Posterior vena cava (tissue), 2 donors: ENCODE measurements around the gene SLC35G2. TPM values are rescaled to one million over a fixed set of nuclear protein-coding genes. Genes with fewer than 3 reads are reported as not detected.
"Not testable (repeated sequence)": the region's sequence is repeated elsewhere in the genome, so short reads cannot be mapped to it uniquely, and the experiment has no call there.

Source experiments
- DNase-seq: peaks from one replicate; pipeline ENCODE4 v3.0.0-alpha.2; 2020; ENCODE audit warnings: low spot score
- intact Hi-C, 2 donors: fragments of 100-400 bp; cut with DNase I; formaldehyde crosslinking; loops; one replicate each; pipeline versions ENCODE4 v1.14.1 to v1.14.2; 2022 to 2023
- long read RNA-seq, 2 donors: library from polyadenylated mRNA; unstranded; transcript quantifications; one replicate each; pipeline ENCODE4 v2.0.0, GENCODE V29; 2020 to 2021
- total RNA-seq, 2 donors: library from RNA; stranded (reverse); fragmentation: NEBNext Ultra II Directional; extraction: Animal tissue kit (Norgen Biotek cat#: 25700); gene quantifications; one replicate each; pipeline ENCODE4 v1.2.1, GENCODE V29; 2021
- donor health status: DM: yes; HTN: yes; CAD: no.
- donor health status: DM: yes; HTN: yes; CAD: no.

The SLC35G2 gene
- 1 to 10 TPM; 6.9 to 7.3 TPM for total RNA-seq
- long read RNA-seq, donor 1, partial matches to known transcripts, result 0 of 4 reads
- long read RNA-seq, donor 1, other reads (novel, unspliced or antisense), result 3 of 4 reads
- long read RNA-seq, donor 2, transcript SLC35G2-202 (2 exons, 2,060 nt), result major isoform, 8 of 19 reads
- long read RNA-seq, donor 2, transcript SLC35G2-201 (2 exons, 1,577 nt), result major isoform, 8 of 19 reads
- long read RNA-seq, donor 2, partial matches to known transcripts, result 0 of 19 reads
- long read RNA-seq, donor 2, other reads (novel, unspliced or antisense), result 3 of 19 reads

DNA sequence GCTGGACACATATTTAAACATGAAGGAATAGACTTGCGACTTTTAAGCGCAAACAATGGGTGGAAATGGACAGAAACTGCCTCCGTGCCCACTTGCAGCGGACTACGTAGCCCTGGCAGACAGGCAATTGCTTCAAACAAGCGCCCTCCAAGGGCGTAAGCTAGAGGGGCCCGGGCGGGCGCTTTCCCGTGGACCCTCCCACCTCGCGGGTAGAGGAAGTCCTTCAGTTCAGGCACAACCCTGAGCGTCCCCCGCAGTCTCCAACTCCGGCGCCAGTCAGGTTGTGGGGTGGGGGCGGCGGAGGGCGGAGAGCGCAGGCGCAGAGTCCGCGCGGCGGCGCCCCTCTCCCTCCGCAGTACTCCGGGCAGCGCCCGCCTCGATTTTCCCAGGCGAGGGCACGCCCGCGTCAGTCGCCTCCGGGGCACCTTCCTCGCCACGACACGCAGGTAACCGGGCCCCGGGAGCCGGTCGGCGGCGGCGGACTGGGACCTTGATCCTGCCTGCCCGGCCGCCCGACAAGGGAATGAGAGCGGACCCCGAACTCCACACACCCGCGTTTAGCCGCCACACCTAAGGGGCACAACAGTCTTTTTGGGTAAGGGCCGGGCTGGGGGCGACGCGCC, at the start of gene SLC35G2:
Gene SLC35G2 (plus strand): TSS at position 358 of the 623 bp plus-strand sequence. CDS start 35,335 bp downstream, outside the sequence.
- intact Hi-C loops, result no loop called here
- peak; percentile 87 for DNase-seq

DNA sequence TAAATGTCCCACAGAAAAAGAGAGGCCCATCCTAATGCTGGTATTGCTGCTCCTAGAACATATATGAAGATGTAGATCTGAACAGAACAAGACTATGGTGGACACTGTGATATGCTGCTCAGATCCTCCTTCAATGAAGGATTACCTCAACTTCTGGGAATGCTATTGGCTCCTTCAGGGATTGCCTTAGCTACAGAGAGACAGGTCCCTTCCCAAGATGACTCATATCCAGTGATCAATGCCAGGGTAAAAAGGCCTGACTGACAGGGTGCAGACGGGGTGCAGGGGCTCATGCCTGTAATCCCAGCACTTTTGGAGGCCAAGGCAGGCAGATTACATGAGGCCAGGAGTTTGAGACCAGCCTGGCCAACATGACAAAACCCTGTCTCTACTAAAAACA, 46.2 kb upstream of the SLC35G2 start:
- intact Hi-C loops, result no loop called here
- DNase-seq, result no peak

DNA sequence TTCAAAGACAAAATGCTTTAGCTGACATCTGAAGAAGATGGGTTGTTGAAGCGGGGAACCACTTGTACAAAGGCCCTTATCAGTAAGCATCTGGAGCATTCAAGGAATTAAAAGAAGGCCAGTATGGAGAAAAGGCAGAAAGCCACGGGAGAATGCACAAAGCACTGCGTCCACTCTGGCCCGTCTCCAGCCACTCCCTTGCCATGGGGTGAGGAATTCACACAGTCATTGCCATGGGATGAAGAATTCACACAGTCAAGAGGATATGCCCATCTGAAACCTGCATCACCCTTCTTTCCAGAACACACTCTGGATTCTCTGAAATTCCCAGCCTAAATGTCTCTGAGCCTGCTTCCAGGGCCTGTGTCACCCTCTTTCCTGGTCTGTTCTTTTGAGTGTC, 40.1 kb upstream of the SLC35G2 start:
- DNase-seq, result no peak
- intact Hi-C loops, result no loop called here

DNA sequence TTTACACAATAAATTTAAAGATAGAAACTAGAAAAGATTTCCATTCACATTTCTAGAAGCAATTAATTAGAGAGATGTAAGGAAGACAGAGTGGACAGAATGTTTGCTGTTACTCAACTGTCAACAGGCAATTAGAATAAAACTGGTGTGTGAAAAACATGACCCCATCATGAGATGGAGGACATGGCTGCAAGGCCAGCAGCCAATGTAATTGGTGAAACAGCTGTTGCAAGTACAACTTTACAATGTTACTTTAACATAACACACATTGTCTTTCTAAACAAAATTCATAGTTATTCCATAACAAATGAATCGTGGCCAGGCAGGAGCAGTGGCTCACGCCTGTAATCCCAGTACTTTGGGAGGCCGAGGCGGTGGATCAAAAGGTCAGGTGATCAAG, 38.2 kb upstream of the SLC35G2 start:
- intact Hi-C loops, result no loop called here

DNA sequence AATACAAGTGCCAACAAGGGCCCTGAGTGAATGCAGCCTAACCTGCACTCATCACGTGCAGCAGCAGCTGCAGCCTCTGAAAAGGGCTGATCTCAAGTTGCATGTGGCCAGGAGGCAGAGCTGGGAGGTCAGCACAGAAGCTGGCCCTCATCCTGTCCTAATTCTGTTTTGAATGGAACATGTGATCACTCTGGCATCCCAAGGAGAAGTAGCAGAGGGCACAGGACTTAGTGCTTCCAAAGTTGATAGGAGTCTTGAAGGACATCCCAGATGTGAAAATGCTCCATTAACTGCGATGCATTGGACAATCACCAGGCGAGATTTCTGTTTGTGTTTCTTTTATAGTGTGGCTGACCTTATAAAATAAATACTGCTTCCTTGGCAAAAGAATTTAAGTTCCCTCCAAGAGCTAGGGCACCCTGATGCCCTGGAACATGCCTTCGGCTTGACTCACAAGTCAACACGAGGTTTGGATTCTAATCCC, 35.2 kb upstream of the SLC35G2 start:
- intact Hi-C loops, result no loop called here
- DNase-seq, result no peak

More for the DNA sequence above, 38.2 kb upstream of the SLC35G2 start:
- no peak for DNase-seq

DNA sequence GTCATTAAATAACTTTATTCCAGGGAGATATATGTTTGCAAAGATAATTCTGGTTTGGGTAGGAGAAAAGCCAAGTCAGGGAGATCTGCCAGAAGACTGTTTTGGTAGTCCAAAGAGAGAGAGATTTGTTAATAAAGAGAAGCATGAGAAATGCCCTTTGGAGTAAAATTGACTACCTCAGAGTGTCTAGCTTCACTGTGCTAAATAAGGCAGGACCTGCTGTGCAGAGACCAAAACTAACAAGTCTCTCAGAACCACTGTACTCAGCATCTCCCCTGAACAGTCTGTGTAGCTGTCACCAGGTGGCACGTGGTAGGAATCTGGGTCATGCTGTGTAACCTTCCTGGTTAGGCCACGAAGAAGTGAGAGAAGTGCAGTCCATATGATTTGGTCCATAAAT, 31.6 kb upstream of the SLC35G2 start:
- DNase-seq, result no peak
- intact Hi-C loops, result no loop called here

DNA sequence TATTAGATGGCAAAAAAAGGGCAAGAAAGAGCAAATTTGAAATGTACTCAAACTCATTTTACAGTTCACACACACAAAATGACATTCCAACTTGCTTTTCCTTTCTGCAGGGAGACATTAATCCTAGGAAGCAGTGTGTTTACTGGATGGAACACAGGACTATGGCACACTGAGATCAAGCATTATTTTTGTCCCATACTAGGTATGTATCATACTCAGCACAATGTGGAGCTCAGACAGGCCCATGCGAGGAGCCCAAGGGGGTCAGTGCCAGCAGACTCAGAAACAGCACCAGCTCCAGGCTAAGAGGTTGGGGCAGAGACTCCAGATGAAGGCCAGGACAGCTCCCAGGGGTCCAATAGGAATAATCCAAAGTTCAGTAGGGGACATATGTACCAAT, 30.8 kb upstream of the SLC35G2 start:
- intact Hi-C loops, result no loop called here
- no peak for DNase-seq

DNA sequence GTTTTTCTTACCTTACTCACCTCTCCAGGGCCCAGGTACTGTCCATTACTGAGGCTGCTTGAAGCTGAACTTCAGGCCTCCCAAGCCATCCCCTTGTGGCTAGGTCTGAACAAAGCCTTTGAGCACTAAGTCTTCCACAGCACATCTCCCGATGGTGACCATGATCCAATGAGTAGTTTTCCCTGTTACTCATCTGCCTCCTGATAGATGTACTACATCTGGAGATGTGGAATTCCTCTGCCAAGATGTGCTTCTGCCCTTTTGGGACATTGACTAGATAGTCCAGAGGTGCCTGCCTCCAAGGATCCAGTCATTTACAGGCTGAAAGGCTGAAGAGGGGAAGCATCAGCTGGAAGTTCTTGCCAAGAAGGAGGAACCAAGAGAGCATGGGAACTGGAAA, 28.9 kb upstream of the SLC35G2 start:
- DNase-seq, result no peak
- intact Hi-C loops, result no loop called here

DNA sequence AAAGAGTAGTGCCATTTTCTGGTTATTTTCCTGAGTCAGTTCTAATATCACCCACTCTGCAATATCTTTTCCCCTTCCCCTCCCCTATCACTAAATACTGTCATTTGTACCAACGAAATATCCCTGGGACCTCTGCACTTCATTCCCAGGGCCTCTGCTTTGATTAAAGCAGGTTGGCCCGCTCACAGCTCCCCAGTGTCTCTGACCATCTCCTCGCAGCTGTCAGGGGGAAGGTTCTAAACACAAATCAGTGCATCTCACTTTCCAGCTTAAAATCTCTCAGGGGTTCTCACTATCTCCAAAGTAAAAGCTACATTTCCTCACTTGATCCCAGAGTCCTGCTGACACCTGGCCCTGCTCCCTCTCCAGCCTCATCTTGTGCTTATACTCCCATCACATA, 28.1 kb upstream of the SLC35G2 start:
- DNase-seq, result no peak
- intact Hi-C loops, result no loop called here

DNA sequence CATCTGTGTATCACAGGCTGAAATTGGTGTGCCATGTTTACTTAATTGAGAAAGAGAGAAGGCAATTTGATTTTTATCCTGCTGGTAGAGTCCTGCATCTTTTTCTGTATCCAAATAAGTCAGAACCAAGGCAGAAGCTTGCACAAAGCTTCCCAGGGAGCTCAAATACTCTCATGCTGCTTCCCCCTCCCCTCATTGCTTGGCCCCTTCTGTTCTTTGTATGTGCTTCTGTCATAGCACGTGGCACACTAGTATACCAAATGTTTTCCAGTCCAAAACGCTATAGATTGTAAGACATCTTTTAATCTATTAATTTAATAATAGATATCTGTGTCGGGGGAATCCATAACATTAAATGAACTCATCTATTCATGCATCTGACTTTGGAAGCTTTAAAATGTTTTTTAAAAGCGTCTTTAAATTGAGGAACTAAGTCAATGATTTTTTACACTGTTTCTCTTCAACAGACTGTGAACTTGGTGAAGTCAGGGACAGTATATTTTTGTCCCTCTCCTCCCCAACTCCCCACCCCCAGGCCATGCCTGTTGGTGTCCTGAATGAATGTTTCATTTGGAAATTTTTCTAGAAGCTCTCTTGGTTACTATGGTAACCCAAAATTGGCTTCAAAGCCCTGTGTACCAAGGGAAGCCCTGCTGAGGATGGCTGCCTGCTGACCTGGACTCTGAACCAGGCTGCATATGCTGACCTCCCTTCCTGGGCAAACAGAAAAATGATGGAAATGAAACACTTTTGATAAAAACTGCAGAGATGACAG, 26.2 kb upstream of the SLC35G2 start:
- DNase-seq, result no peak
- intact Hi-C loops, result no loop called here

DNA sequence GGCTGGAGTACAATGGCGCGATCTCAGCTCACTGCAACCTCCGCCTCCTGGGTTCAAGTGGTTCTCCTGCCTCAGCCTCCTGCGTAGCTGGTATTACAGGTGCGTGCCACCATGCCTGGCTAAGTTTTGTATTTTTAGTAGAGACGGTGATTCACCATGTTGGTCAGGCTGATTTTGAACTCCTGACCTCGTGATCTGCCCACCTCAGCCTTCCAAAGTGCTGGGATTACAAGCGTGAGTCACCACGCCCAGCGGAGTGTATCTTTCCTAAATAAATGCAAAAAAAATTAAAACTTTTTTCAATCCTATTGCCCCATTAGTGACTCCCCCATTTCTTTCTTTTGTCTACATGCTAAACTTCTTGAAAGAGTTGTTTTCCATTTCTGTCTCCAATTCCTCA, 17.8 kb upstream of the SLC35G2 start:
- DNase-seq, intact Hi-C loops: not testable (repeated sequence)

DNA sequence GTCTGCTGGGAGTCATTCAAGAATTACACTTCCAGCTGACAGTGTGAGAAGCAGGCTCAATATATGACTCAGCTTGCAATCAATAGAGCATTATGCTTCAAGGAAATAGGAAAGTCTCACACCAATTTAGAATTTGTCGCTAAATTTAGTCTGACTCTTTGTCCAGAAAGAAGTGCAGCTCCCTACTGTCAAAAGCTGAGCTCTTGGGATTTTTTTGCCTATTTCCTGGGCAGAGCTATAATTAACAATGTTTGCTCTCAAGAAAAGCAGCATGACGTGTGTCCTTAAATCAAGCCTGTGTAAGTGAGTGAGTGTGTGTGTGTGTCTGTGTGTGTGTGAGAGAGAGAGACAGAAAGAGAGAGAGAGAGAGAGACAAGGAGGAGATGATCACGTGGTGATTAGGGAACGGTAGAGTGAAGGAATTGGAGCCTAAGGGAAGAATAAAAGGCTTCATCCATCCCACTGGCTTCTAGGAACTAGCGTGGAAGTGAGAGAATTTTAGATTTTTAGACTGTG, 16.4 kb upstream of the SLC35G2 start:
- intact Hi-C loops, result no loop called here
- DNase-seq, result no peak

DNA sequence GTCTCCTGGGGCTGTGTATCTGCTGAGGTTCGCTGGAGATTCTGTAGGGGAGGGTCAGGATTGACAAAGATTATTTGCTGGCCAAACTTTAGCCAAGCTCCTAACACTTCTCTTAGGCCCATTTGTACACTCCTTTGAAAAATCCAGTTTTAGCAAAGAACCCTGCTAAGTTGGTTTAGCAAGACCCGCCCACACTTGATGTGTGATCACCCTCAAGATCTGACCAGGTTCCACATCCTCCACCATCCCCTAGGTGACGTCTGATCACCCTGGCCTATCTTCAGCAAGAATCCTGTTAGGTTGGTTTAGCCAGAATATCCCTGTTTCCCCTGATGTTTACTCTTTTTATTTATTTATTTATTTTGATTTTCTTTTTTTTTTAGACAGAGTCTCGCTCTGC, 14.8 kb upstream of the SLC35G2 start:
- intact Hi-C loops, result no loop called here
- no peak for DNase-seq

DNA sequence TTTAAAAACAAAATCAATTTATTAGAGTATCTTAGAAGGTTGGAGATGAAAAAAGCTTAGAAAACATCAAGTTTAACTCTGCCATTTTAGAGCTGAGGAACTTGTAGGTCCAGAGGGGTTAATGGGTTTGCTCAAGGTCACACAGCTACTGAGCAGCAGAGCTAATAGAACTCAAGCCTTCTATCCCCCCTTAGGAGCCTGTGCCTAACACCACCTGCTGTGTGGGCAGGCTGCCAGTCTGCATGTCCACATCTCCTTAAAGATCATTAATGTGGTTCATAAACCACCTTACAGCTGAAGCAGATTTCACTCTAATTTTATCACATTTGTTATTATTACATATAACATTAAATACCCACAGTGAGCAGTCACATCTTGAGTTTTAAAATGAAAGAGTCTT, 14.1 kb upstream of the SLC35G2 start:
- intact Hi-C loops, result no loop called here

DNA sequence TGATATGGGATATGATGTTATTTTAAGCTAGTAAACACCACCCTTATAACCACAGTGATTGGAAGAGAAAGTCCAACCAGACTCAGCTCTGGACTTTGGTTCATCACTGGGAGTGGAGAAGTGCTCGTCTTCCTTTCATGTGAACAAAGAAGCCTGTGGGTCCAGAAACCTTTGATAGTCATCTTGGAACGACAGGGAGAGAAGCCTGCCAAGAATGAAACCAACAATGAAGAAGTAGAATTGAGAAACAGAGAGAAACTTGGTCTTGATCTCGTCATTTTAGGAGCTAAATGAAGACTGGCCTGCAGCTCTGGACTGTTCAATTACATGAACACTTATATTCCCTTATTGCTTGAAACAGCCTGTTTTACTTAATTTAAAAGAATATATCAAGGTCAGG, 13.1 kb upstream of the SLC35G2 start:
- intact Hi-C loops, result no loop called here
- no peak for DNase-seq

More for the DNA sequence above, 14.1 kb upstream of the SLC35G2 start:
- DNase-seq, result no peak

DNA sequence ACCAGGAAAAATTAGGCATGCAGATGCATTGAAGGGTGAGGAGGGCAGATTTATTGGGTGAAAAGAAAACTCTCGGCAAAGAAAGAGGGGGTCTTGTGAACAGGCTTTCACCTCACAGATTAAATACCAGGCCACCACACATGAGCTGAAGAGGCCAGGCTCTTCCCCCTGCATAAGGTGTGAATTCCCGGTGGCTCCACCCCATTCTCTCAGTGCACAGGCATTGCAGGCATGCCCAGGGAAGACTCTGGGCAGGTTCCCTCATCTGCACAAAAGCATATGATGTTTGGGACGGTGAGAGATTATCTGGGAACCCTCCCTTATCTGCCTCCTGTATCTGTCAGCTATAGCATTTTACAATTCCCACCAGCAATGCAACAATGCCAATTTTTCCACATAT, 7.2 kb upstream of the SLC35G2 start:
- no peak for DNase-seq
- intact Hi-C loops, result no loop called here

DNA sequence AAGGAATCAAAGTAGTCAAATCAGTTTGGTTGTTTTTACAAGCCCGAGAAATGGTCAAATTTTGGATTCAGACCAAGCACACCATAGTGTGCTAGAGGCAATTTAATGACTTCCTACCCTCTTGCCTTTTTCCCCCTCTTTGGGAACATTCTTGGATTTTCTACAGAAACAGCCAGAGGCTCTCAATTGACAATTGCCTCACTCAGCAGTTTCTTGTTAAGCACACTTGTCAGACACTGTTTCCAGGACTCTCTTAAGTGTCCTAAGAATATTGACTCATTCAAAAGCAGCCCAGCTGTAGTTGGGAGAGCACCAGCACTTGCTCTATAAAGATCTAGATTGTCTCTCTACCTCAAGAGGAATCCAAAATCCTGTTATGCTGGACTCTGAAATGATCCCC, 1.5 kb upstream of the SLC35G2 start:
- intact Hi-C loops, result no loop called here
- DNase-seq, result no peak

DNA sequence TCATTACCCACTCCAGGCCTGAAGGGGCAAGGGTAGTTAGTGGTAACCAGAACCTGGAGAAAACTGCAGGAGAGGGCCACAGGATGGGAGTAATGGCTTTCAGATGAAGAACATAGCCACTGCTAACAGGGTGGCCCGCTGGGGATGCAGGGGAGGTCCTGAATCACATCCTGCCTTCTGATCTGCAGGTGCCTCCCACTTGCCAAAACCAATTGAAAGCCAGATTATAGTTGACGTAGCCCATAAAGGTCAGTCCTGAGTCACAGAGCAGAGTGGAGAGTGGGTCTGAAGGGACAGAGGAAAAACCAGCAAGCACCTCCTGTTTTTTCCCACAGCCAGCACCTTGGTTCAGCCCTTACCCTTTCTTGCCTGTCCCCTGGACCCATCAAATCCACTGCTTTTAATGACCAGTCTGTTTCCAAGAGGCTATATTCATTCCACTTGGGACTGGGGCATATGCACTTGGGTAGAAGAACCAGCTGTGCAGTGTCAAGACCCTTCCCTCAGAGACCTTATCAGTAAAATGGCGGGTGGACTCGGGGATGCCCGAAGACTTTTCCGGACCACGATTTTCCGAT, 646 bp upstream of the SLC35G2 start:
- peak; percentile 82 for DNase-seq
- intact Hi-C loops, result no loop called here

DNA sequence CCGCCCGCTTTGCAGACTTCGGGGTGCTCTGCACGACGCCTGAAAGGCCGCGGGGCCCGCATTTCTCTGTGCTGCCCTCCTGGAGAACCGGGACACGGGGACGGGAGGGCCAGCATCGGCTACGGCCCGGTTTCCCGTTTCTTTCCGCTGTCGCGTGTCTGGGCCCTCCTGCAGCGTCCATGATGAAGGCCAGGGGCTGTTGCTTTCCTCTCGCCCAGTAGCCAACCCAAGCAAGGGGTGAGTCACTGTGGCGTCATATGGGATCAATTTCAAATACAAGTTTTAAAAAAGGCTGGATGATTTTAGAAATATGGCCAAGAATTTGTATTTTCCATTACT, 435 bp downstream of the SLC35G2 start:
- DNase-seq, result no peak
- intact Hi-C loops, result no loop called here
